HEK293 (cell line): ENCODE results near the gene MMP11.

ENCODE experiments used
- CTCF ChIA-PET: fragments of 350-600 bp; formaldehyde crosslinking; extraction: SDS; loops from one replicate; lab custom pipeline; 2021; ENCODE audit warnings: antibody characterized with exemption; lab: Yijun Ruan, JAX
- POLR2A ChIA-PET: fragments of 300-600 bp; formaldehyde crosslinking; extraction: SDS; loops from one replicate; lab custom pipeline; 2020; ENCODE audit warnings: antibody characterized with exemption, inconsistent platforms; lab: Yijun Ruan, JAX
- H3K27ac ChIP-seq: fragments of 200-500 bp; sonication (Bioruptor generic); 2 replicates; pipeline ENCODE4 v1.5.1; 2014; ENCODE audit warnings: low read depth, low read length, control low read depth, inconsistent platforms; ENCODE audit errors: extremely low read depth
- H3K36me3 ChIP-seq, 2 experiments: fragments of 200-500 bp in 1 of 2; sonication (Bioruptor generic) in 1 of 2; 1 replicate in 1 of 2; 2 replicates in 1 of 2; pipeline ENCODE4 v1.5.1; 2014 to 2017; ENCODE audit warnings: inconsistent platforms in 2 of 2, low read length in 2 of 2; ENCODE audit not compliant: control insufficient read depth in 2 of 2, insufficient read depth in 1 of 2
- H3K4me1 ChIP-seq: fragments of 200-500 bp; sonication (Bioruptor generic); 2 replicates; pipeline ENCODE4 v1.5.1; 2014; ENCODE audit warnings: mild to moderate bottlenecking, low read length, inconsistent platforms; ENCODE audit not compliant: control insufficient read depth, insufficient read depth
- H3K4me3 ChIP-seq: 2 replicates; pipeline ENCODE4 v1.5.1; 2011; ENCODE audit warnings: low read depth, mild to moderate bottlenecking, control low read depth, low read length, moderate library complexity
- H3K9me3 ChIP-seq: fragments of 200-500 bp; sonication (Bioruptor generic); 2 replicates; pipeline ENCODE4 v1.5.1; 2014; ENCODE audit warnings: low read depth, low read length, inconsistent platforms; ENCODE audit not compliant: control insufficient read depth, insufficient read depth
- BCL6B ChIP-seq: fragments of 450-650 bp; formaldehyde crosslinking; IDR thresholded peaks from 2 replicates; pipeline ENCODE4 v1.5.1; 2017; ENCODE audit warnings: missing biosample characterization, missing genetic modification characterization
- GFI1B ChIP-seq: fragments of 450-650 bp; formaldehyde crosslinking; IDR thresholded peaks from 2 replicates; pipeline ENCODE4 v1.5.1; 2016; ENCODE audit warnings: missing biosample characterization, missing genetic modification characterization
- HOXA7 ChIP-seq: sonication (generic); formaldehyde crosslinking; IDR thresholded peaks from 2 replicates; pipeline ENCODE4 v1.8.1; 2022; ENCODE audit warnings: missing genetic modification reagents, borderline replicate concordance
- INSM2 ChIP-seq: fragments of 450-650 bp; formaldehyde crosslinking; IDR thresholded peaks from 2 replicates; pipeline ENCODE4 v1.5.1; 2016; ENCODE audit warnings: missing biosample characterization, missing genetic modification characterization
- KLF7 ChIP-seq: fragments of 450-650 bp; formaldehyde crosslinking; IDR thresholded peaks from 2 replicates; pipeline ENCODE4 v1.5.1; 2016; ENCODE audit warnings: missing biosample characterization, missing genetic modification characterization, borderline replicate concordance
- ZBTB1 ChIP-seq: fragments of 450-650 bp; formaldehyde crosslinking; IDR thresholded peaks from 2 replicates; pipeline ENCODE4 v1.5.1; 2016; ENCODE audit warnings: missing biosample characterization, missing genetic modification characterization
- ZNF18 ChIP-seq: fragments of 450-650 bp; formaldehyde crosslinking; IDR thresholded peaks from 2 replicates; pipeline ENCODE4 v1.5.1; 2016; ENCODE audit warnings: missing biosample characterization, missing genetic modification characterization
- ZNF280C ChIP-seq: fragments of 450-650 bp; formaldehyde crosslinking; IDR thresholded peaks from 2 replicates; pipeline ENCODE4 v1.5.1; 2016; ENCODE audit warnings: missing biosample characterization, missing genetic modification characterization
- ZNF366 ChIP-seq: fragments of 450-650 bp; formaldehyde crosslinking; conservative IDR thresholded peaks from 2 replicates; pipeline ENCODE4 v1.5.1; 2016; ENCODE audit warnings: missing biosample characterization, missing genetic modification characterization
- ZNF423 ChIP-seq: fragments of 450-650 bp; formaldehyde crosslinking; IDR thresholded peaks from 2 replicates; pipeline ENCODE4 v1.5.1; 2016; ENCODE audit warnings: missing biosample characterization, missing genetic modification characterization
- ZNF518A ChIP-seq: fragments of 450-650 bp; formaldehyde crosslinking; conservative IDR thresholded peaks from 2 replicates; pipeline ENCODE4 v1.5.1; 2016; ENCODE audit warnings: low read depth, missing biosample characterization, missing genetic modification characterization
- ZNF555 ChIP-seq: fragments of 450-650 bp; formaldehyde crosslinking; conservative IDR thresholded peaks from 2 replicates; pipeline ENCODE4 v1.5.1; 2017; ENCODE audit warnings: missing biosample characterization, mild to moderate bottlenecking, missing genetic modification characterization, inconsistent platforms
- ZNF585B ChIP-seq: fragments of 450-650 bp; formaldehyde crosslinking; IDR thresholded peaks from 2 replicates; pipeline ENCODE4 v1.5.1; 2016; ENCODE audit warnings: missing biosample characterization, missing genetic modification characterization
- ZNF600 ChIP-seq: fragments of 450-650 bp; formaldehyde crosslinking; IDR thresholded peaks from 2 replicates; pipeline ENCODE4 v1.5.1; 2016; ENCODE audit warnings: missing biosample characterization, missing genetic modification characterization
- ZSCAN23 ChIP-seq: fragments of 450-650 bp; formaldehyde crosslinking; IDR thresholded peaks from 2 replicates; pipeline ENCODE4 v1.5.1; 2016; ENCODE audit warnings: missing biosample characterization, missing genetic modification characterization

The MMP11 gene

GRCh38 chr22:23789638-23790037 is 17.0 kb downstream of the MMP11 start:
- peaks cover 9% of the 10 kb centered on the region for H3K4me1 ChIP-seq
- peaks cover 24 to 42% of the 10 kb centered on the region in 2 experiments for H3K36me3 ChIP-seq
- no peak overlapping the region for H3K27ac ChIP-seq
- ChIA-PET CTCF (interaction anchor here (0.7 to 1.6 kb wide), 2 partner anchors 9 to 58 kb away, joined by 3 to 4 read pairs; no protein-coding TSS in a partner anchor), POLR2A (interaction anchor here (1.0 to 2.0 kb wide), 4 partner anchors 8 to 105 kb away, joined by 3 to 7 read pairs (median 6); partner anchors contain the start of genes CHCHD10, MIF and ZNF70)
- no peaks in the 10 kb centered on the region for H3K9me3 ChIP-seq
- TF ChIP-seq KLF7 (no peak), ZNF18 (tag by site-specific recombination) (no peak), ZNF600 (tag by site-specific recombination) (no peak), ZNF518A (tag by site-specific recombination) (no peak), ZNF366 (tag by site-specific recombination) (no peak), ZNF585B (tag by site-specific recombination) (no peak), ZSCAN23 (tag by site-specific recombination) (no peak), ZBTB1 (tag by site-specific recombination) (no peak), ZNF280C (tag by site-specific recombination) (no peak), ZNF423 (tag by site-specific recombination) (no peak), HOXA7 (CRISPR knock-in tag) (no peak), BCL6B (tag by site-specific recombination) (no peak), ZNF555 (no peak), INSM2 (tag by site-specific recombination) (no peak), GFI1B (no peak)
- H3K4me3 ChIP-seq = no peak overlapping the region
